Keratinocyte (primary cell): Measurements from ENCODE around the gene ST8SIA6. TPM values are rescaled to one million over a fixed set of nuclear protein-coding genes. Genes with fewer than 3 reads are reported as not detected.

ENCODE experiments used
- DNase-seq: peaks from one replicate; pipeline ENCODE4 v3.0.0-alpha.2; 2011; ENCODE audit warnings: low read depth, missing footprints, low spot score
- FAIRE-seq: peaks from 2 replicates; lab custom pipeline; 2011; peaks lifted over from hg19 to GRCh38; lab: Jason Lieb, UNC
- H2AFZ ChIP-seq: 2 replicates; pipeline ENCODE4 v1.6.0; 2012; ENCODE audit warnings: low read length, control low read depth, inconsistent platforms; ENCODE audit not compliant: control insufficient read depth
- H3K27ac ChIP-seq: 2 replicates; pipeline ENCODE4 v1.5.1; 2011; ENCODE audit warnings: low read length; ENCODE audit not compliant: control insufficient read depth, insufficient read depth
- H3K27me3 ChIP-seq: 3 replicates; pipeline ENCODE4 v1.6.0; 2011; ENCODE audit warnings: low read length; ENCODE audit not compliant: control insufficient read depth, insufficient read depth; ENCODE audit errors: extremely low read depth
- H3K36me3 ChIP-seq, 2 experiments: 2 replicates in 1 of 2; 3 replicates in 1 of 2; pipeline ENCODE4 v1.5.1; 2011; ENCODE audit warnings: low read length in 2 of 2, mild to moderate bottlenecking in 1 of 2; ENCODE audit not compliant: control insufficient read depth in 2 of 2, insufficient read depth in 2 of 2; ENCODE audit errors: extremely low read depth in 1 of 2
- H3K4me1 ChIP-seq: 3 replicates; pipeline ENCODE4 v1.5.1; 2011; ENCODE audit warnings: low read length; ENCODE audit not compliant: control insufficient read depth, insufficient read depth; ENCODE audit errors: extremely low read depth
- H3K4me2 ChIP-seq: 3 replicates; pipeline ENCODE4 v1.6.0; 2011; ENCODE audit warnings: low read depth, low read length; ENCODE audit not compliant: control insufficient read depth, insufficient read depth; ENCODE audit errors: extremely low read depth
- H3K4me3 ChIP-seq, 3 experiments: fragments of 200-600 bp in 1 of 3; sonication (generic) in 1 of 3; 2 replicates in 2 of 3; 3 replicates in 1 of 3; pipeline ENCODE4 v1.5.1; 2011 to 2016; ENCODE audit warnings: low read length in 3 of 3, mild to moderate bottlenecking in 3 of 3, control low read depth in 2 of 3, inconsistent platforms in 1 of 3, low read depth in 1 of 3, mixed read lengths in 1 of 3, mixed run types in 1 of 3, moderate library complexity in 1 of 3; ENCODE audit not compliant: control insufficient read depth in 2 of 3, insufficient read depth in 2 of 3; ENCODE audit errors: extremely low read depth in 1 of 3
- H3K79me2 ChIP-seq: 2 replicates; pipeline ENCODE4 v1.6.0; 2012; ENCODE audit warnings: low read length; ENCODE audit not compliant: control insufficient read depth, insufficient read depth
- H3K9ac ChIP-seq: 3 replicates; pipeline ENCODE4 v1.6.0; 2011; ENCODE audit warnings: low read length; ENCODE audit not compliant: control insufficient read depth, insufficient read depth; ENCODE audit errors: extremely low read depth
- H3K9me1 ChIP-seq: 3 replicates; pipeline ENCODE4 v1.6.0; 2011; ENCODE audit warnings: low read length; ENCODE audit not compliant: control insufficient read depth, insufficient read depth; ENCODE audit errors: extremely low read depth
- H3K9me3 ChIP-seq: 2 replicates; pipeline ENCODE4 v1.5.1; 2012; ENCODE audit warnings: low read depth, low read length; ENCODE audit not compliant: control insufficient read depth
- H4K20me1 ChIP-seq: 3 replicates; pipeline ENCODE4 v1.6.0; 2011; ENCODE audit warnings: low read length; ENCODE audit not compliant: control insufficient read depth, insufficient read depth; ENCODE audit errors: extremely low read depth
- CTCF ChIP-seq, 3 experiments: IDR thresholded peaks in 1 of 3; conservative IDR thresholded peaks in 1 of 3; optimal IDR thresholded peaks in 1 of 3; 2 replicates in 2 of 3; 3 replicates in 1 of 3; pipeline versions ENCODE3 to v1.5.1; 2011; ENCODE audit warnings: low read length in 3 of 3, mild to moderate bottlenecking in 3 of 3, moderate library complexity in 2 of 3, control low read depth in 1 of 3, inconsistent platforms in 1 of 3; ENCODE audit not compliant: insufficient read depth in 2 of 3; ENCODE audit errors: extremely low read depth in 1 of 3
- EZH2 ChIP-seq: IDR thresholded peaks from one replicate; pipeline ENCODE4 v1.6.1; 2012; ENCODE audit warnings: inconsistent platforms, mild to moderate bottlenecking, low read length, moderate library complexity
- dilution Hi-C: fragments of 300-500 bp; cut with MboI; formaldehyde crosslinking; loops from one replicate; pipeline ENCODE4 v1.7.0; 2020; ENCODE audit warnings: low sequenced_read_pairs; ENCODE audit not compliant: extremely low pct_ligation_motif_present
- polyA plus RNA-seq, 5 experiments: library from polyadenylated mRNA; depleted of rRNA in 3 of 5; stranded (reverse) in 3 of 5; stranded (forward) in 1 of 5; unstranded in 1 of 5; fragments of >200 nt; gene quantifications; 1 replicate in 1 of 5; 2 replicates in 3 of 5; 3 replicates in 1 of 5; pipeline versions ENCODE4 v1.2.1 to v1.2.3, GENCODE V29; 2011 to 2012; ENCODE audit warnings: missing spikeins in 2 of 5, low read depth in 1 of 5, low replicate concordance in 1 of 5

The ST8SIA6 gene
- polyA plus RNA-seq, 1 donor (not counting 4 experiments of a cell fraction or from before 2014, with no cell fraction given), result not detected

DNA sequence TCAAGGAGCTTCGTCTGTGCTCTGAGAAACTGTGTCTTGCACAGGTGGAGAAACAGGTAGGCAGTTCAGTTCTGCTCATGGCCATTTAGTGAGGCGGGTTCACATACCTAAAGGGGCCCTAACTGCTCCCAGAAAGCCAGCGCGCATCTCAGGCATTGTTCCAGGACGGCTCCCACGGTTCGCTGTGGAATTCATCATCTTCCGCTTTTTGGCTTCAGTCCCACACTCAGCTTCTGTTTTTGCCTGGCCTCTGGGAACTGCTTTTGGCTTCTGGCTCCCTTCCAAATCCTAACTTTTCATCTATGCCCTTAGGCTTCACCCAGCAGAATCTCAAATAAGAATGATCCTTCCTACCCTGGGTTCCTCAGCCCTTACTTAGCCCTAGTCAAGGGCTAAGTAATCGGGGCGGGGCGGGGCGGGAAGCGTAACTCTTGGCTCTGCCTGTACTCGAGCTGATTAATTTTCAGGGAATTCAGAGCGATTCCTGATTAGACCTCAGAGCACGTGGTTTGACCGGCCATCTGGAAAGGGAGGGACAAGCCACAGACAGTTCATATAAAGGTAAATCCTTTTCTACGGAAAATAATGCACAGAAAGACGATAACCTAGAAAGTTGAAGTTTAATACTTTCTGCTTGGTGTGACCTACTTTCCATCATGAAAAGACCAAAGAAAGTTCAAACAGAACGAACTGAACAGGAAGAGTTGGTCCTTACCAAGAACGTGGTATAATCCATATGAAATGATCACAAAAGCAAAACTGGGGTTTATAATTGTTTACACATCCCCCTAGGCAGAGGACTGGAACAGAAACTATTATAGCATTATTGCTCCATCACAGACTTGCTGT lies 105.7 kb downstream of the ST8SIA6 start:
- Histone ChIP-seq H2AFZ (peak overlapping the region; percentile 85), H3K9me3 (no peaks in the 10 kb centered on the region), H3K79me2 (no peaks in the 10 kb centered on the region), H3K4me2 (peak overlapping the region; percentile 80), H3K27me3 (no peaks in the 10 kb centered on the region), H3K4me1 (peaks cover 27% of the 10 kb centered on the region), H3K9ac (peak overlapping the region; percentile 40), H4K20me1 (no peaks in the 10 kb centered on the region), H3K27ac (peak overlapping the region; percentile 84), H3K36me3 (no peaks in the 10 kb centered on the region), H3K4me3 (peak overlapping the region; percentile 9 to 55 (median 54)), H3K9me1 (peaks cover 2% of the 10 kb centered on the region)
- dilution Hi-C loops, result no loop called here
- no peak for TF ChIP-seq EZH2
- no peak for TF ChIP-seq CTCF (optimal IDR thresholded peaks at IDR 0.05 in 1 of 3, IDR thresholded peaks at IDR 0.05 in 1 of 3, conservative IDR thresholded peaks at IDR 0.05 in 1 of 3; ENCODE audit: extremely low read depth in 1 of 3, insufficient read depth in 2 of 3, low read length in 3 of 3)
- peak; percentile 89 for FAIRE-seq
- peak; percentile 79 for DNase-seq

DNA sequence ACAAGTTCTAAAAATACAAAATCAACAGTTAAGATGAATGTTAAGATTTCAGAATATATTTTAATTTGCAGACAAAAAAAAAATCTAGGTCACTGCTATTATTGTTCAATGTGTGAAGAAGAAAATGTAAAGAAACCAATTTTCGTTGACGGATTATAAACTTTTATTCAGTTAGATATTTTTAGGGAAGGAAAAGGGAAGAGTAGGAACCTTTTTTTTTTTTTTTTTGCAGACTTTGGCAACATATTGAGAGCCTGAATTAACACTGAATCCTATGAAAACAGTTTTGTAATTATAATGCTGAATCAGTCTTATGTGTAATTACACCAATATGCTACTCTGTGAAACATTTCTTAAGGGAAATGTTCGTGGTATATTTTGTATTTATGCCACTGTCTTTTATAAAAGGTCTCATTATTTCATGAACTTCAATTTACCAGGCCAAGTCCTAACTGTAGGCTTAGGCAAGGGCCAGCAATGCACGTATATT lies 106.3 kb downstream of the ST8SIA6 start:
- Histone ChIP-seq H2AFZ (peak overlapping the region; percentile 46), H3K9me3 (no peaks in the 10 kb centered on the region), H3K36me3 (no peaks in the 10 kb centered on the region), H3K27ac (peak overlapping the region; percentile 68), H4K20me1 (no peaks in the 10 kb centered on the region), H3K27me3 (no peaks in the 10 kb centered on the region), H3K9ac (peak overlapping the region; percentile 17), H3K4me2 (peak overlapping the region; percentile 80), H3K4me3 (peak overlapping the region in 1 of 3 experiments; percentile 29), H3K4me1 (peaks cover 24% of the 10 kb centered on the region), H3K79me2 (no peaks in the 10 kb centered on the region), H3K9me1 (peaks cover 2% of the 10 kb centered on the region)
- dilution Hi-C loops, result no loop called here
- DNase-seq, result no peak
- no peak for FAIRE-seq
- no peak for TF ChIP-seq CTCF (optimal IDR thresholded peaks at IDR 0.05 in 1 of 3, IDR thresholded peaks at IDR 0.05 in 1 of 3, conservative IDR thresholded peaks at IDR 0.05 in 1 of 3; ENCODE audit: extremely low read depth in 1 of 3, insufficient read depth in 2 of 3, low read length in 3 of 3)
- no peak for TF ChIP-seq EZH2
